Activated naive CD4-positive, alpha-beta T cell treated with anti-CD3 and anti-CD28 coated beads, Interleukin-2, amount 50 U/mL, for 24 hours (primary cell): Measurements from ENCODE around the gene AKR1E2.
"Not testable (repeated sequence)": the region's sequence is repeated elsewhere in the genome, so short reads cannot be mapped to it uniquely, and the experiment has no call there.

Experiments
- H3K27ac Mint-ChIP-seq: one replicate; pipeline ENCODE4 v1.8.0; 2021; ENCODE audit warnings: mild to moderate bottlenecking, mixed read lengths
- H3K27me3 Mint-ChIP-seq: one replicate; pipeline ENCODE4 v1.8.0; 2021; ENCODE audit warnings: mixed read lengths
- H3K36me3 Mint-ChIP-seq: one replicate; pipeline ENCODE4 v1.8.0; 2021; ENCODE audit warnings: mixed read lengths
- H3K4me1 Mint-ChIP-seq: one replicate; pipeline ENCODE4 v1.8.0; 2021; ENCODE audit warnings: mixed read lengths
- H3K4me3 Mint-ChIP-seq: one replicate; pipeline ENCODE4 v1.8.0; 2021; ENCODE audit warnings: mild to moderate bottlenecking, mixed read lengths
- H3K9me3 Mint-ChIP-seq: one replicate; pipeline ENCODE4 v1.8.0; 2021; ENCODE audit warnings: mixed read lengths

Gene AKR1E2

DNA sequence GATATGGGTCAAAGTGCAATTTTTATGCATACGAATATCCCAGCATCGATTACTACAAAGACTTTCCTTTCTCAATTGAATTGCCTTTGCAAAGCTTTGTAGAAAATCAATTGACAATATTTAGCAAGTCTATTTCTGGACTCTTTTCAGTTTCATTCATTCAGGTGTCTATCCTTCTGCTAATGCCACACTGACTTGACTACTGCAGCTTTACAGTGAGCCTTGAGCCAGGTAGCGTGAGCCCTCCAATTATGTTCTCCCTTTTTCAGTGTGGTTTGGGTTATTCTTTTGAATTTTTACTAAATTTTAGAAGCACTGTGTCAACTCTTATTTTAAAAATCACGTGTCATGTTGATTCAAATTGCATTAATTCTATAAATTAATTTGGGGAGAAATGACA lies 19.5 kb upstream of the AKR1E2 start:
- peaks cover 3% of the 10 kb centered on the region for H3K27me3 Mint-ChIP-seq
- no peaks in the 10 kb centered on the region for H3K4me1 Mint-ChIP-seq
- no peak overlapping the region for H3K27ac Mint-ChIP-seq
- H3K9me3 Mint-ChIP-seq = no peaks in the 10 kb centered on the region
- no peak overlapping the region for H3K4me3 Mint-ChIP-seq
- H3K36me3 Mint-ChIP-seq = no peaks in the 10 kb centered on the region

DNA sequence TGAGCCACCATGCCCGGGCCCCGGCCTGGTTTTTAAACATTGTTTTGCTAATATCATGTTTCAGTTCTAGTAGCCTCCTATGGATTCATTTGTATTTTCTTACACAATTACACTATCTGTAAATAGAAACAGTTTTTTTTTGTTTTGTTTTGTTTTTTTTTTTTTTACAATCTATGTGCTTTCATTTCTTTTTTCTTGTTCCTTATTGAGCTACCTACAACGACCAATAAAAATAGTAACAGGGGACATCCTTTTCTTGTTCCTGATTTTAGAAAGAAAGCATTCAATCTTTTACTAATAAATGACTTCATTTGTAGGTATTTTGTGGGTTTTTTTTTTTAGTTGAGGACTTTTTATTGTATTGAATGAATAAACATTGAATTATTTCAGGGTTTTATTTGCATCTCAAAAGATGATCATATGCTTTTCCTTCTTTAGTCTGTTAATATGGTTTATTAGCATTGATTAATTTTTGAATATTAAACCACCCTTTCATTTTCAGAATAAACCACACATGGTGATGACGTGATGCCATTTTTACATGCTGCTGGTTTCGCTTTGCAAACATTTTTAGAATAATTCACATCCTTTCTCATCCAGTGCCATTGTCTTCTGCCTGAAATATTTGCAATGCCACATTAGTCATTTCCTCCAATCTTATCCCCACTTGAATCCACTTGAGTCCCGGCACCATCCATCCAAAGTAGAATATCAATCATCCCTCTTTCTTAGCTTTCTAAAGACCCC lies 18.1 kb upstream of the AKR1E2 start:
- no peaks in the 10 kb centered on the region for H3K9me3 Mint-ChIP-seq
- H3K27me3 Mint-ChIP-seq = peaks cover 3% of the 10 kb centered on the region
- H3K36me3 Mint-ChIP-seq = no peaks in the 10 kb centered on the region
- H3K4me1 Mint-ChIP-seq = no peaks in the 10 kb centered on the region
- H3K27ac Mint-ChIP-seq = no peak overlapping the region
- H3K4me3 Mint-ChIP-seq = no peak overlapping the region

DNA sequence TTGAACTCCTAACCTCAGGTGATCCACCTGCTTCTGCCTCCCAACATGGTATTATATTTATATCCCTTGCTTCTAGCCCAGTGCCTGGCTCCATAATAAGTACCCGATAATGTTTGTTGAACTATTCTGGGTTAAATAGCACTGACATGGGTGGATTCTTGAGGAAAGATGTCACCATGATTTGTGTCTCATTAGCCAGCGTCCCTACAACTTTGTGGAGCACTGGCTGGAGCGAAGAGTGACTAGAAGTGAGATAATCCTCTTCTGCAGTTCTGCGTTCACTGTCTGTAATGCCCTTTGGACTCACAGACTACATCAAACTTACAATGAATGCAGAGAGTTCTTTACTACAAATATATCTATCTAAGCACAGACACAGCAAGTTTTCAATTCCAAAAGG lies 16.9 kb upstream of the AKR1E2 start:
- Mint-ChIP-seq H3K27me3 (peaks cover 3% of the 10 kb centered on the region), H3K4me3 (no peak overlapping the region)

DNA sequence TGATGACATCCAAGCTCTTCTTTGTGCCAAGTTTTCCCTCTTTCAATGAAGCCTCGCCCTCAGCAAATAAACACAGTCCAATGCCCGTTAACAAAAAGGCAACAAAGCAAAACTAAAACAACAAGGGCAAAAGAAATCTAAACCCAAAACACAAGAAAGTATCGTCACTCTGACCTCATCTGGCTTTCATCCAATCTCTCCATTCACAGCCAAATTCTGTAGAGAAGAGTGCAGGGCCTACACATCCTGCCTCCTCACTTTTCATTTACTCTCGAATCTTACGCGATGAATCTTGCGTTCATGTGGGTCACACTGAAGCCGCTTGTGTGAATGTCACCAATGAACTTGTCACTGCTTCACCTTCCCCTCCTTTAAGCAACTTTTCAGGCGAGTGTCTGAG lies 15.9 kb upstream of the AKR1E2 start:
- Mint-ChIP-seq H3K36me3 (no peaks in the 10 kb centered on the region), H3K27me3 (peaks cover 3% of the 10 kb centered on the region), H3K9me3 (no peaks in the 10 kb centered on the region), H3K27ac (no peak overlapping the region), H3K4me1 (no peaks in the 10 kb centered on the region), H3K4me3 (no peak overlapping the region)

More for the DNA sequence above, 16.9 kb upstream of the AKR1E2 start:
- no peaks in the 10 kb centered on the region for H3K36me3 Mint-ChIP-seq
- no peaks in the 10 kb centered on the region for H3K9me3 Mint-ChIP-seq
- no peaks in the 10 kb centered on the region for H3K4me1 Mint-ChIP-seq
- no peak overlapping the region for H3K27ac Mint-ChIP-seq

- Mint-ChIP-seq H3K27me3 (peaks cover 2% of the 10 kb centered on the region), H3K9me3 (no peaks in the 10 kb centered on the region), H3K4me3 (no peak overlapping the region), H3K27ac (no peak overlapping the region), H3K36me3 (no peaks in the 10 kb centered on the region), H3K4me1 (no peaks in the 10 kb centered on the region)
These were observed 14.0 kb upstream of the AKR1E2 start for GRCh38 chr10:4812046-4812445.

GRCh38 chr10:4813023-4813422 lies 13.0 kb upstream of the AKR1E2 start:
- Mint-ChIP-seq H3K4me3 (no peak overlapping the region), H3K36me3 (no peaks in the 10 kb centered on the region), H3K9me3 (no peaks in the 10 kb centered on the region), H3K27ac (no peak overlapping the region), H3K27me3 (peaks cover 2% of the 10 kb centered on the region), H3K4me1 (no peaks in the 10 kb centered on the region)

GRCh38 chr10:4813496-4813895 lies 12.5 kb upstream of the AKR1E2 start:
- no peak overlapping the region for H3K27ac Mint-ChIP-seq
- peaks cover 2% of the 10 kb centered on the region for H3K27me3 Mint-ChIP-seq
- no peak overlapping the region for H3K4me3 Mint-ChIP-seq
- H3K9me3 Mint-ChIP-seq = no peaks in the 10 kb centered on the region
- no peaks in the 10 kb centered on the region for H3K4me1 Mint-ChIP-seq
- H3K36me3 Mint-ChIP-seq = no peaks in the 10 kb centered on the region

- not testable (repeated sequence) for H3K27me3 Mint-ChIP-seq, H3K4me3 Mint-ChIP-seq, H3K9me3 Mint-ChIP-seq, H3K4me1 Mint-ChIP-seq, H3K27ac Mint-ChIP-seq, H3K36me3 Mint-ChIP-seq
These were observed 10.3 kb upstream of the AKR1E2 start for GRCh38 chr10:4815646-4816180.

- H3K4me1 Mint-ChIP-seq = no peaks in the 10 kb centered on the region
- H3K4me3 Mint-ChIP-seq = no peak overlapping the region
- no peak overlapping the region for H3K27ac Mint-ChIP-seq
- no peaks in the 10 kb centered on the region for H3K9me3 Mint-ChIP-seq
- H3K27me3 Mint-ChIP-seq = peaks cover 2% of the 10 kb centered on the region
- no peaks in the 10 kb centered on the region for H3K36me3 Mint-ChIP-seq
These were observed 9.0 kb upstream of the AKR1E2 start for GRCh38 chr10:4816966-4817365.

DNA sequence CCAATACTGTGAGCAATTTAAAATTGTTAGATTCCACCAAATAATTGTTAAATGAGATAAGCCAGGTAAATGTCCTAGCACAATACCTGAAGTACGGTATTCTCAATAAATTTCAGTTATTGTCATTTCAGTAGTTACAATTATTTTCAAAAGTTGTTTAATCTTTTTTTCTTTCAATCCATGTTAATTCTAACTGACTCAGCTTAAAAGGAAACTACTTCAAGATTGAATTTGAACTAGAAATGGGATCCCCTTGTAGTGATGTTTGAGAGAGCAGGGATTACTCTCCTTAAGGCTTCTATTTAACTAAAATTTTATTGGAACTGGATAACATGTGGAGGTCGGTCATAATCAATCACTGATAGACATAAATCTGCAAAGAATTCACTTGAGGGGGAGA lies 6.9 kb upstream of the AKR1E2 start:
- H3K9me3 Mint-ChIP-seq = no peaks in the 10 kb centered on the region
- peaks cover 4% of the 10 kb centered on the region for H3K27me3 Mint-ChIP-seq
- no peak overlapping the region for H3K27ac Mint-ChIP-seq
- no peaks in the 10 kb centered on the region for H3K36me3 Mint-ChIP-seq
- H3K4me3 Mint-ChIP-seq = no peak overlapping the region
- no peaks in the 10 kb centered on the region for H3K4me1 Mint-ChIP-seq

DNA sequence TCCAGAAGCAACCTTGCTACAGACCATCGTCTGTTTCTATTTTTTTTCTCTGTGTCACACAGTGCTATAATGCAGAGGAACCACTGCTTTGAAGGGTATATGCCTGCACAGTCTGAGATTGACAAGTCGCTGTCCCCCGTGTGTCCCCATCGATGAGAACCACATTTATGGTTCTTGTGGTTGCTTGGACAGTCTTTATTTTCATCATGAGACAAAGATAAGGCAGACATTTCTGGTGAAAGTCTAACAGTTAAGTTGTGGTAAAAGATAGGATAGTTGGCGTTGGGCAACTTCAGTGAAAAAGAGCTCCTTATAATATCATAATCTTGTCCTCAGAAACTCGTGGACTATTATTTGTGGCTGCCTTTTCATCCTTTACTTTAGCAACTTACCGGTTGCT lies 6.3 kb upstream of the AKR1E2 start:
- Mint-ChIP-seq H3K4me1 (no peaks in the 10 kb centered on the region), H3K27me3 (peaks cover 5% of the 10 kb centered on the region), H3K36me3 (no peaks in the 10 kb centered on the region), H3K4me3 (no peak overlapping the region), H3K27ac (no peak overlapping the region), H3K9me3 (no peaks in the 10 kb centered on the region)

DNA sequence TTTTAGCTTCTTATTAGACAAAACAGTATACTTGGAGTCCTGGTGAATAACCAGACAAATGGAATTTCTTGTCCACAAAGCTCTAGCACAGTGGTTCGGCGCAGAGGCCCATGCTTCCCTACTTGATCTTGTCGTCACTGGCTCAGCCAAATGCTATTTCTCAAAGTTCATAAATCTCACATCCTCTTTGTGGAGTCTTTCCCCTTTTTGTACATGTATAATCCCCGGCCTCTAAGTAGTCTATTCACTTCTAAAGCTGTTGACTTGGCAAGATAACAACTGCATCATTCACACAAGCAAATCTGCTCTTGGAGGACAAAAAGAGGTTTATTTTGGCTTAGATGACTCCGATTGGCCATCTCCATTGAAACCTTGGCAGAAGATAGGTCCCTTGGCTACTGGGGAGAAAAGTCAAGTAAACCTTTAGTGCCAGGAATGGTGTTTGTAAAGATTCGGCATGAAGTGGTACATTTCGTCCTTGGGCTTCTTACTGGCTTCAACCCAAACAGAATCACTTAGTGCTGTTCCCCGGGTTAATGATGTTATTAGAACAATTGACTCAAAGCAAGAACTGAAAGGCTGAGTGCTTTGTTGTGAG lies 5.1 kb upstream of the AKR1E2 start:
- Mint-ChIP-seq H3K36me3 (no peaks in the 10 kb centered on the region), H3K27ac (no peak overlapping the region), H3K4me3 (no peak overlapping the region), H3K4me1 (peaks cover 3% of the 10 kb centered on the region), H3K9me3 (no peaks in the 10 kb centered on the region), H3K27me3 (peaks cover 12% of the 10 kb centered on the region)

DNA sequence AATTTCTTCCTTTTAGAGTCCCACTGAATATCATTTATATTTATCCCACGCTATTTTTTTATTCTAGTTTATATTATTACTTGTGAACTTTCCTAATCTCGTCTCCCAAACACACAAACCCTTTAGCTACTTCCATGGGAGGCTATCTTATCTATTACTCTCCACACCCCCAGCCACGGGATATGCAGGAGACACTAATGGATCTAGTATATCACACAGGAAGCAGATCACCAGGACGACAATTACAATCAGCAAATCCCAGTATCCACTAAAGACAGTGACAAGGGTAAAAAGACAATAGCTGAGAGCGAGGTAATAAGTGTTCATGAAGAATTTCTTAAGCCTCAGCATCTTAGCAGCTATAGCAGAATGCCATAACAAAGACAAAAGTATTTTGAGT lies 3.8 kb upstream of the AKR1E2 start:
- Mint-ChIP-seq H3K9me3 (no peaks in the 10 kb centered on the region), H3K4me3 (no peak overlapping the region), H3K36me3 (no peaks in the 10 kb centered on the region), H3K4me1 (peaks cover 4% of the 10 kb centered on the region), H3K27ac (no peak overlapping the region), H3K27me3 (peaks cover 15% of the 10 kb centered on the region)

DNA sequence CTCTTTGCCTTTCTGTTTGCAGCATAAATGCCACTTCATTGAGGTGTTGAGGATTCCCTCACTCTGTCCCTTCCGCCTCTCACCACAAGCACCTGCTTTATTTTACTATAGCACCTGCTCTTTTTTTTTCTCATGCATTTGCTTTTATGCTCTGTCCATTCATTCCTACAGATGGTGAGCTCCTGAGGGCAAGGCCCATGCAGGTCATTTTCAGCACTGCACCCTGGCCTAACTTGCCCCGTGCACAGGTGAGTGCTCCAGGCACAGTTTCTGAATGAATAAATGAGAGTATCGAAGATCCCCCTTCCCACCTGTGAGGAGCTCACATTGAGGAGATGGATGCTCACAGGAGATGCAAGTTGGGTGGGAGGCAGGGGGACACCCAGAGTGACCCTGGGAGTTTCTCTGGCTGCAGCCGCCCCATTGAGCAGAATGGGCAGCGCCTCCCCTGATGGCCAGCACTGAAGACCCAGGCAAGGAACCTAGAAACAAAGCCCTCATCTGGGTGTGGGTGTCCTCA lies 1.2 kb upstream of the AKR1E2 start:
- Mint-ChIP-seq H3K36me3 (no peaks in the 10 kb centered on the region), H3K27me3 (peaks cover 18% of the 10 kb centered on the region), H3K9me3 (no peaks in the 10 kb centered on the region), H3K27ac (no peak overlapping the region), H3K4me1 (peaks cover 7% of the 10 kb centered on the region), H3K4me3 (peak overlapping the region; percentile 23)

DNA sequence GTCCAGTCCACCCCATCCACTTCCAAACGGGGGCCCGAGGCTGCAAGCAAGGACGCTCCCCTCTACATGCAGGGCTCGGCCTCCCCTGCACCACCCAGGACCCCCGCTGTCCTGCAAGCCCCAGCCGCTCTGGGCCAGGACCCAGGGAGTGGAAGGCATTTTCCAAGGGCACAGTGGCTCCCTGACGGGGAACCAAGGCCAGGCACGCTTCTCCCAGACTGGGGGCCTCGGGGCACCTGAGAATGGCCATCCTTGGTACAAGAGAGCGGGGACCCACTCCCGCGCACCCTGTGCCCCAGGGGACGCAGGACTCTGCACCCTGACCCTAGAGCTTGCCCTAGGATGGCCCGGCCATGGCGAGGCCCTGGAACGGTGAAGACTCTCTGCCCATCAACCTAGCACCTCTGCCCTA lies 545 bp upstream of the AKR1E2 start:
- no peak overlapping the region for H3K27ac Mint-ChIP-seq
- H3K27me3 Mint-ChIP-seq = peaks cover 22% of the 10 kb centered on the region
- H3K36me3 Mint-ChIP-seq = no peaks in the 10 kb centered on the region
- peaks cover 7% of the 10 kb centered on the region for H3K4me1 Mint-ChIP-seq
- H3K9me3 Mint-ChIP-seq = no peaks in the 10 kb centered on the region
- H3K4me3 Mint-ChIP-seq = peak overlapping the region; percentile 72

GRCh38 chr10:4826792-4827324 lies 851 bp downstream of the AKR1E2 start:
- Mint-ChIP-seq H3K27me3 (peaks cover 25% of the 10 kb centered on the region), H3K4me3 (peak overlapping the region; percentile 72), H3K36me3 (no peaks in the 10 kb centered on the region), H3K4me1 (peaks cover 7% of the 10 kb centered on the region), H3K27ac (no peak overlapping the region), H3K9me3 (no peaks in the 10 kb centered on the region)
